HCT116 (cell line): ENCODE data around the gene SPTLC3. TPM values are rescaled to one million over a fixed set of nuclear protein-coding genes. Genes with fewer than 3 reads are reported as not detected.

Experiments
- ATAC-seq: fragments of 200-7000 bp; cut with Tn5 transposase; 2 replicates; pipeline ENCODE4 v1.9.1; 2020; ENCODE audit warnings: mild to moderate bottlenecking, moderate library complexity
- BruUV-seq: library from RNA; stranded (reverse); fragments of 400-500 nt; replicated peaks from 2 replicates; lab custom pipeline; 2021; lab: Mats Ljungman, UMichigan
- CTCF ChIA-PET: fragments of 300-600 bp; sonication (Branson Sonifier 250); formaldehyde crosslinking; loops from one replicate; lab custom pipeline; 2021; ENCODE audit warnings: antibody characterized with exemption; lab: Charles Lee
- POLR2A ChIA-PET: fragments of 300-600, 350-600 bp; sonication (Branson Sonifier 250); formaldehyde crosslinking; loops from one replicate; lab custom pipeline; 2021; ENCODE audit warnings: antibody characterized with exemption; lab: Charles Lee
- RAD21 ChIA-PET, 2 experiments: fragments of 300-600 bp; sonication (Branson Sonifier 250); formaldehyde crosslinking; loops; one replicate each; lab custom pipeline; 2023; ENCODE audit warnings: low total read pairs in 2 of 2; ENCODE audit not compliant: uncharacterized antibody in 2 of 2, unreplicated experiment in 2 of 2, low non-redundant PET in 1 of 2; lab: Charles Lee
- DNase-seq: peaks from one replicate; pipeline ENCODE4 v3.0.0-alpha.2; 2010; ENCODE audit warnings: low read depth, low spot score
- H2AFZ ChIP-seq: fragments of 200-600 bp; shearing (Covaris generic), sonication (generic); 2 replicates; pipeline ENCODE4 v1.6.1; 2017; ENCODE audit warnings: low read depth, mixed run types, mixed read lengths, antibody characterized with exemption, low read length; ENCODE audit not compliant: poor library complexity, severe bottlenecking
- H3K27ac ChIP-seq: 2 replicates; pipeline ENCODE4 v1.5.1; 2012; ENCODE audit warnings: low read depth, low read length
- H3K27me3 ChIP-seq: fragments of 200-600 bp; sonication (generic); 2 replicates; pipeline ENCODE4 v1.6.1; 2016; ENCODE audit warnings: mixed run types, low read length, mixed read lengths; ENCODE audit not compliant: insufficient read depth
- H3K36me3 ChIP-seq, 2 experiments: fragments of 200-500 bp in 1 of 2; fragments of 200-600 bp in 1 of 2; sonication (Bioruptor generic) in 1 of 2; sonication (generic) in 1 of 2; 2 replicates each; pipeline versions ENCODE4 v1.5.1 to v1.6.1; 2014 to 2016; ENCODE audit warnings: low read length in 2 of 2, inconsistent platforms in 1 of 2, mixed read lengths in 1 of 2, mixed run types in 1 of 2; ENCODE audit not compliant: insufficient read depth in 2 of 2, control insufficient read depth in 1 of 2
- H3K4me1 ChIP-seq, 2 experiments: fragments of 200-600 bp in 1 of 2; sonication (generic) in 1 of 2; 2 replicates each; pipeline versions ENCODE4 v1.5.1 to v1.6.1; 2012 to 2017; ENCODE audit warnings: low read length in 2 of 2, inconsistent platforms in 1 of 2, mild to moderate bottlenecking in 1 of 2, mixed read lengths in 1 of 2, mixed run types in 1 of 2, moderate library complexity in 1 of 2; ENCODE audit not compliant: insufficient read depth in 2 of 2, control insufficient read depth in 1 of 2
- H3K4me2 ChIP-seq: fragments of 200-600 bp; sonication (generic); 2 replicates; pipeline ENCODE4 v1.6.1; 2017; ENCODE audit warnings: mixed run types, low read length, mixed read lengths
- H3K4me3 ChIP-seq, 2 experiments: fragments of 200-600 bp in 1 of 2; sonication (generic) in 1 of 2; replicated peaks in 1 of 2; 2 replicates each; pipeline ENCODE4 v1.5.1; 2011 to 2016; ENCODE audit warnings: low read length in 2 of 2, control low read depth in 1 of 2, low read depth in 1 of 2, mild to moderate bottlenecking in 1 of 2, mixed read lengths in 1 of 2, mixed run types in 1 of 2
- H3K79me2 ChIP-seq: fragments of 200-600 bp; sonication (generic); 2 replicates; pipeline ENCODE4 v1.6.1; 2017; ENCODE audit warnings: mild to moderate bottlenecking, mixed run types, low read length, moderate library complexity, mixed read lengths; ENCODE audit not compliant: insufficient read depth
- H3K9ac ChIP-seq: fragments of 200-600 bp; sonication (generic); 2 replicates; pipeline ENCODE4 v1.6.1; 2016; ENCODE audit warnings: low read length, mixed read lengths
- H3K9me2 ChIP-seq: fragments of 200-600 bp; sonication (generic), shearing (Covaris generic); 2 replicates; pipeline ENCODE4 v1.6.1; 2017; ENCODE audit warnings: mixed run types, mild to moderate bottlenecking, moderate library complexity; ENCODE audit not compliant: insufficient read depth
- H3K9me3 ChIP-seq, 2 experiments: fragments of 200-500 bp in 1 of 2; fragments of 200-600 bp in 1 of 2; sonication (Bioruptor generic) in 1 of 2; sonication (generic) in 1 of 2; 2 replicates each; pipeline ENCODE4 v1.6.1; 2014 to 2017; ENCODE audit warnings: low read length in 2 of 2, mixed read lengths in 2 of 2, inconsistent platforms in 1 of 2, low read depth in 1 of 2, mild to moderate bottlenecking in 1 of 2, mixed run types in 1 of 2, moderate library complexity in 1 of 2; ENCODE audit not compliant: control insufficient read depth in 1 of 2, insufficient read depth in 1 of 2
- H4K20me1 ChIP-seq: fragments of 200-600 bp; sonication (generic), shearing (Covaris generic); 2 replicates; pipeline ENCODE4 v1.6.1; 2017; ENCODE audit warnings: mixed run types, mild to moderate bottlenecking, moderate library complexity; ENCODE audit not compliant: insufficient read depth
- CBX3 ChIP-seq: IDR thresholded peaks from 2 replicates; pipeline ENCODE4 v1.6.1; 2012; ENCODE audit warnings: low read depth
- CEBPB ChIP-seq: IDR thresholded peaks from 2 replicates; pipeline ENCODE4 v1.6.1; 2012; ENCODE audit warnings: low read depth
- EGR1 ChIP-seq: IDR thresholded peaks from 2 replicates; pipeline ENCODE4 v1.6.1; 2012; ENCODE audit warnings: low read depth
- ELF1 ChIP-seq: IDR thresholded peaks from 2 replicates; pipeline ENCODE4 v1.6.1; 2012; ENCODE audit warnings: low read depth, borderline replicate concordance
- JUND ChIP-seq: IDR thresholded peaks from 2 replicates; pipeline ENCODE4 v1.6.1; 2012
- POLR2A ChIP-seq: IDR thresholded peaks from 2 replicates; pipeline ENCODE4 v1.7.0; 2011; ENCODE audit warnings: borderline replicate concordance; ENCODE audit not compliant: insufficient read depth, insufficient read length; ENCODE audit errors: extremely low read depth
- POLR2AphosphoS5 ChIP-seq: IDR thresholded peaks from 2 replicates; pipeline ENCODE4 v1.6.1; 2011; ENCODE audit warnings: mild to moderate bottlenecking, low read depth, low read length, moderate library complexity
- SIN3A ChIP-seq: IDR thresholded peaks from 2 replicates; pipeline ENCODE4 v1.6.1; 2012; ENCODE audit warnings: low read depth
- SP1 ChIP-seq: IDR thresholded peaks from 2 replicates; pipeline ENCODE4 v1.6.1; 2012; ENCODE audit warnings: low read depth
- TCF7L2 ChIP-seq: IDR thresholded peaks from 2 replicates; pipeline ENCODE4 v1.7.0; 2011; ENCODE audit warnings: borderline replicate concordance, inconsistent platforms; ENCODE audit not compliant: insufficient read depth, insufficient read length; ENCODE audit errors: extremely low read depth
- YY1 ChIP-seq: IDR thresholded peaks from 2 replicates; pipeline ENCODE4 v1.6.1; 2011; ENCODE audit warnings: low read length, low read depth, moderate library complexity, mild to moderate bottlenecking; ENCODE audit not compliant: insufficient replicate concordance; ENCODE audit errors: extremely low read depth
- ZFX ChIP-seq: fragments of 450-650 bp; IDR thresholded peaks from 2 replicates; pipeline ENCODE4 v1.6.1; 2017
- ZNF274 ChIP-seq: fragments of 200-500 bp; sonication (Bioruptor generic); IDR thresholded peaks from 2 replicates; pipeline ENCODE4 v1.6.1; 2014; ENCODE audit warnings: mild to moderate bottlenecking, low read depth, low read length, inconsistent platforms
- intact Hi-C: fragments of 100-400 bp; cut with micrococcal nuclease; formaldehyde crosslinking; loops from 2 replicates; pipeline ENCODE4 v1.10.0; 2022
- total RNA-seq: library from RNA; stranded (reverse); gene quantifications from one replicate; pipeline ENCODE4 v1.2.1, GENCODE V29; 2021; ENCODE audit not compliant: unreplicated experiment
- TF ChIP-seq, protein P1 (sequence below): IDR thresholded peaks from 2 replicates; pipeline ENCODE4 v1.6.1; 2012
- TF ChIP-seq, protein P2 (sequence below): IDR thresholded peaks from 2 replicates; pipeline ENCODE4 v1.6.1; 2012; ENCODE audit warnings: low read depth
- TF ChIP-seq, protein P3 (sequence below): IDR thresholded peaks from 2 replicates; pipeline ENCODE4 v1.6.1; 2011; ENCODE audit warnings: mild to moderate bottlenecking, low read length, moderate library complexity; ENCODE audit not compliant: insufficient replicate concordance; ENCODE audit errors: extremely low read depth
- TF ChIP-seq, protein P4 (sequence below), 3 experiments: fragments of 200-600 bp in 1 of 3; sonication (generic) in 1 of 3; IDR thresholded peaks in 2 of 3; conservative IDR thresholded peaks in 1 of 3; 2 replicates each; pipeline ENCODE4 v1.5.1; 2012 to 2017; ENCODE audit warnings: low read depth in 2 of 3, low read length in 2 of 3, antibody characterized with exemption in 1 of 3, borderline replicate concordance in 1 of 3, control low read depth in 1 of 3, mild to moderate bottlenecking in 1 of 3, mixed read lengths in 1 of 3, mixed run types in 1 of 3, moderate library complexity in 1 of 3; ENCODE audit not compliant: insufficient read depth in 1 of 3
- TF ChIP-seq, protein P5 (sequence below): IDR thresholded peaks from 2 replicates; pipeline ENCODE4 v1.6.1; 2012

SPTLC3 gene
- total RNA-seq, 1 experiment from 2014 or later, result not detected

DNA sequence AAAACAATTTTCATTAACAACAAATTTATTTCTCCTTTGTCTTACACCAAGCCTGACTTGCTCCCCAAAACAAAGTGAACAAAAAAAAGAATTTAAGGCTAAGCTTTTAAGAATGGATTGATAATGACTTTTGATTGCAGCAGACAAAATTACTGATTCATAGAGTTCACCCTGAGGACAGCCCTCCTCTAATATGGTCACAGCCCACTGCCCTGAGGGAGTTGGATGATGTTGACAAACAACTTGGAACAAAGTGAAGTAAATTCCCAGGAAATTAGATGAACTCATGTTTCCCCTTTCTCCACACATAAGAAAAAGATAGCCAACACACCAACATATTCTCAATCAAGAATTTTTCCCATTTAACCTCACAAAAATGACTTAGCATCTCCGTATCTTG, 204.6 kb downstream of the SPTLC3 start:
- no peak for ATAC-seq
- H2AFZ ChIP-seq, result no peak overlapping the region
- peaks cover 40% of the 10 kb centered on the region for H3K27me3 ChIP-seq
- H3K9me2 ChIP-seq, result no peaks in the 10 kb centered on the region
- H3K9ac ChIP-seq, result no peak overlapping the region
- BruUV-seq, result no TSS peak
- CTCF ChIA-PET, result no interaction called here
- RAD21 ChIA-PET, result no interaction called here
- H3K36me3 ChIP-seq, result no peaks in the 10 kb centered on the region
- POLR2A ChIA-PET, result no interaction called here
- no peak overlapping the region for H3K4me3 ChIP-seq
- TF ChIP-seq, protein P1, sequence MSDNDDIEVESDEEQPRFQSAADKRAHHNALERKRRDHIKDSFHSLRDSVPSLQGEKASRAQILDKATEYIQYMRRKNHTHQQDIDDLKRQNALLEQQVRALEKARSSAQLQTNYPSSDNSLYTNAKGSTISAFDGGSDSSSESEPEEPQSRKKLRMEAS, result no peak
- TF ChIP-seq EGR1 (no peak), ZNF274 (no peak), CBX3 (no peak), ELF1 (no peak), POLR2A (no peak), YY1 (no peak), JUND (no peak), TCF7L2 (no peak), ZFX (no peak), SIN3A (no peak), POLR2AphosphoS5 (no peak), SP1 (no peak), CEBPB (no peak)
- TF ChIP-seq, protein P2, sequence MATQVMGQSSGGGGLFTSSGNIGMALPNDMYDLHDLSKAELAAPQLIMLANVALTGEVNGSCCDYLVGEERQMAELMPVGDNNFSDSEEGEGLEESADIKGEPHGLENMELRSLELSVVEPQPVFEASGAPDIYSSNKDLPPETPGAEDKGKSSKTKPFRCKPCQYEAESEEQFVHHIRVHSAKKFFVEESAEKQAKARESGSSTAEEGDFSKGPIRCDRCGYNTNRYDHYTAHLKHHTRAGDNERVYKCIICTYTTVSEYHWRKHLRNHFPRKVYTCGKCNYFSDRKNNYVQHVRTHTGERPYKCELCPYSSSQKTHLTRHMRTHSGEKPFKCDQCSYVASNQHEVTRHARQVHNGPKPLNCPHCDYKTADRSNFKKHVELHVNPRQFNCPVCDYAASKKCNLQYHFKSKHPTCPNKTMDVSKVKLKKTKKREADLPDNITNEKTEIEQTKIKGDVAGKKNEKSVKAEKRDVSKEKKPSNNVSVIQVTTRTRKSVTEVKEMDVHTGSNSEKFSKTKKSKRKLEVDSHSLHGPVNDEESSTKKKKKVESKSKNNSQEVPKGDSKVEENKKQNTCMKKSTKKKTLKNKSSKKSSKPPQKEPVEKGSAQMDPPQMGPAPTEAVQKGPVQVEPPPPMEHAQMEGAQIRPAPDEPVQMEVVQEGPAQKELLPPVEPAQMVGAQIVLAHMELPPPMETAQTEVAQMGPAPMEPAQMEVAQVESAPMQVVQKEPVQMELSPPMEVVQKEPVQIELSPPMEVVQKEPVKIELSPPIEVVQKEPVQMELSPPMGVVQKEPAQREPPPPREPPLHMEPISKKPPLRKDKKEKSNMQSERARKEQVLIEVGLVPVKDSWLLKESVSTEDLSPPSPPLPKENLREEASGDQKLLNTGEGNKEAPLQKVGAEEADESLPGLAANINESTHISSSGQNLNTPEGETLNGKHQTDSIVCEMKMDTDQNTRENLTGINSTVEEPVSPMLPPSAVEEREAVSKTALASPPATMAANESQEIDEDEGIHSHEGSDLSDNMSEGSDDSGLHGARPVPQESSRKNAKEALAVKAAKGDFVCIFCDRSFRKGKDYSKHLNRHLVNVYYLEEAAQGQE, result no peak
- TF ChIP-seq, protein P3, sequence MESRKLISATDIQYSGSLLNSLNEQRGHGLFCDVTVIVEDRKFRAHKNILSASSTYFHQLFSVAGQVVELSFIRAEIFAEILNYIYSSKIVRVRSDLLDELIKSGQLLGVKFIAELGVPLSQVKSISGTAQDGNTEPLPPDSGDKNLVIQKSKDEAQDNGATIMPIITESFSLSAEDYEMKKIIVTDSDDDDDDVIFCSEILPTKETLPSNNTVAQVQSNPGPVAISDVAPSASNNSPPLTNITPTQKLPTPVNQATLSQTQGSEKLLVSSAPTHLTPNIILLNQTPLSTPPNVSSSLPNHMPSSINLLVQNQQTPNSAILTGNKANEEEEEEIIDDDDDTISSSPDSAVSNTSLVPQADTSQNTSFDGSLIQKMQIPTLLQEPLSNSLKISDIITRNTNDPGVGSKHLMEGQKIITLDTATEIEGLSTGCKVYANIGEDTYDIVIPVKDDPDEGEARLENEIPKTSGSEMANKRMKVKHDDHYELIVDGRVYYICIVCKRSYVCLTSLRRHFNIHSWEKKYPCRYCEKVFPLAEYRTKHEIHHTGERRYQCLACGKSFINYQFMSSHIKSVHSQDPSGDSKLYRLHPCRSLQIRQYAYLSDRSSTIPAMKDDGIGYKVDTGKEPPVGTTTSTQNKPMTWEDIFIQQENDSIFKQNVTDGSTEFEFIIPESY, result no peak
- TF ChIP-seq, protein P4, sequence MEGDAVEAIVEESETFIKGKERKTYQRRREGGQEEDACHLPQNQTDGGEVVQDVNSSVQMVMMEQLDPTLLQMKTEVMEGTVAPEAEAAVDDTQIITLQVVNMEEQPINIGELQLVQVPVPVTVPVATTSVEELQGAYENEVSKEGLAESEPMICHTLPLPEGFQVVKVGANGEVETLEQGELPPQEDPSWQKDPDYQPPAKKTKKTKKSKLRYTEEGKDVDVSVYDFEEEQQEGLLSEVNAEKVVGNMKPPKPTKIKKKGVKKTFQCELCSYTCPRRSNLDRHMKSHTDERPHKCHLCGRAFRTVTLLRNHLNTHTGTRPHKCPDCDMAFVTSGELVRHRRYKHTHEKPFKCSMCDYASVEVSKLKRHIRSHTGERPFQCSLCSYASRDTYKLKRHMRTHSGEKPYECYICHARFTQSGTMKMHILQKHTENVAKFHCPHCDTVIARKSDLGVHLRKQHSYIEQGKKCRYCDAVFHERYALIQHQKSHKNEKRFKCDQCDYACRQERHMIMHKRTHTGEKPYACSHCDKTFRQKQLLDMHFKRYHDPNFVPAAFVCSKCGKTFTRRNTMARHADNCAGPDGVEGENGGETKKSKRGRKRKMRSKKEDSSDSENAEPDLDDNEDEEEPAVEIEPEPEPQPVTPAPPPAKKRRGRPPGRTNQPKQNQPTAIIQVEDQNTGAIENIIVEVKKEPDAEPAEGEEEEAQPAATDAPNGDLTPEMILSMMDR (IDR thresholded peaks at IDR 0.05 in 2 of 3, conservative IDR thresholded peaks at IDR 0.05 in 1 of 3; ENCODE audit: borderline replicate concordance in 1 of 3, insufficient read depth in 1 of 3, low read depth in 2 of 3, low read length in 2 of 3), result no peak
- TF ChIP-seq, protein P5, sequence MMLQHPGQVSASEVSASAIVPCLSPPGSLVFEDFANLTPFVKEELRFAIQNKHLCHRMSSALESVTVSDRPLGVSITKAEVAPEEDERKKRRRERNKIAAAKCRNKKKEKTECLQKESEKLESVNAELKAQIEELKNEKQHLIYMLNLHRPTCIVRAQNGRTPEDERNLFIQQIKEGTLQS, result no peak
- TF ChIP-seq, all 23 proteins: peak for 0
- DNase-seq, result no peak
- no peak overlapping the region for H3K27ac ChIP-seq
- no peak overlapping the region for H3K4me2 ChIP-seq
- H4K20me1 ChIP-seq, result no peaks in the 10 kb centered on the region
- no peaks in the 10 kb centered on the region for H3K4me1 ChIP-seq
- no peaks in the 10 kb centered on the region for H3K9me3 ChIP-seq
- intact Hi-C loops, result no loop called here
- H3K79me2 ChIP-seq, result no peaks in the 10 kb centered on the region
